Measurements from ENCODE around the gene SAMD9.

The SAMD9 gene

GRCh38 chr7:93150200-93150835 lies 32.5 kb upstream of the SAMD9 start:
- no peak for DNase-seq (ENCODE audit: extremely low read depth, low read depth)
- TF ChIP-seq, protein P1, sequence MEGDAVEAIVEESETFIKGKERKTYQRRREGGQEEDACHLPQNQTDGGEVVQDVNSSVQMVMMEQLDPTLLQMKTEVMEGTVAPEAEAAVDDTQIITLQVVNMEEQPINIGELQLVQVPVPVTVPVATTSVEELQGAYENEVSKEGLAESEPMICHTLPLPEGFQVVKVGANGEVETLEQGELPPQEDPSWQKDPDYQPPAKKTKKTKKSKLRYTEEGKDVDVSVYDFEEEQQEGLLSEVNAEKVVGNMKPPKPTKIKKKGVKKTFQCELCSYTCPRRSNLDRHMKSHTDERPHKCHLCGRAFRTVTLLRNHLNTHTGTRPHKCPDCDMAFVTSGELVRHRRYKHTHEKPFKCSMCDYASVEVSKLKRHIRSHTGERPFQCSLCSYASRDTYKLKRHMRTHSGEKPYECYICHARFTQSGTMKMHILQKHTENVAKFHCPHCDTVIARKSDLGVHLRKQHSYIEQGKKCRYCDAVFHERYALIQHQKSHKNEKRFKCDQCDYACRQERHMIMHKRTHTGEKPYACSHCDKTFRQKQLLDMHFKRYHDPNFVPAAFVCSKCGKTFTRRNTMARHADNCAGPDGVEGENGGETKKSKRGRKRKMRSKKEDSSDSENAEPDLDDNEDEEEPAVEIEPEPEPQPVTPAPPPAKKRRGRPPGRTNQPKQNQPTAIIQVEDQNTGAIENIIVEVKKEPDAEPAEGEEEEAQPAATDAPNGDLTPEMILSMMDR (IDR thresholded peaks at IDR 0.05; ENCODE audit: low read depth, low read length): no peak

- DNase-seq (ENCODE audit: extremely low read depth, low read depth): no peak
- TF ChIP-seq, protein P1 (IDR thresholded peaks at IDR 0.05; ENCODE audit: low read depth, low read length): no peak
Observed at GRCh38 chr7:93148727-93149126, 30.9 kb upstream of the SAMD9 start.

GRCh38 chr7:93148144-93148543 lies 30.4 kb upstream of the SAMD9 start, which contains the start of gene SAMD9L:
Gene SAMD9L (minus strand): TSS chr7:93148385. CDS start chr7:93135971, 12,414 bp downstream.
- TF ChIP-seq, protein P1 (IDR thresholded peaks at IDR 0.05; ENCODE audit: low read depth, low read length): no peak
- no peak for DNase-seq (ENCODE audit: extremely low read depth, low read depth)

- peak; percentile 14 for DNase-seq (ENCODE audit: extremely low read depth, low read depth)
- TF ChIP-seq, protein P1 (IDR thresholded peaks at IDR 0.05; ENCODE audit: low read depth, low read length): no peak
Observed at GRCh38 chr7:93147363-93147762, 29.6 kb upstream of the SAMD9 start.

GRCh38 chr7:93146472-93147141 lies 28.8 kb upstream of the SAMD9 start:
- DNase-seq (ENCODE audit: extremely low read depth, low read depth): no peak
- TF ChIP-seq, protein P1 (IDR thresholded peaks at IDR 0.05; ENCODE audit: low read depth, low read length): no peak

DNA sequence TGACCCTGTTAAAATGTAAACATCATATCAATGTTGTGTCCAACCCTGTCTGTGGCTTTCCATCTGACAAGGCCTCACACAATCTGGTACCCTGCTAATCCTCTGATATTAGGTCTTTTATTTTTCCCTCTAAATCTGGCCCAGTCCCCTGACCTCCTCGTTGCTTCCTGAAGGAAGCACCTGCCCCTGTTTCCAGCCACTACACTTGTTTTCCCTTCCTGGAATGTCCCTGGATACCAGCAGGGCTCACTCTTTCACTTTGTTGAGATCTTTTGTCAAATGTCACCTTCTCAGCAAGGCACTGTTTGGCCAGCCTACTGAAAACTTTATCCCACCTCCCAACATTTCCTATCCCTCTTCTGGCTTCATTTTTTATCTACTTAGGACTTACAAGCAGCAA lies 28.3 kb upstream of the SAMD9 start:
- TF ChIP-seq, protein P1 (IDR thresholded peaks at IDR 0.05; ENCODE audit: low read depth, low read length): no peak
- no peak for DNase-seq (ENCODE audit: extremely low read depth, low read depth)

- DNase-seq (ENCODE audit: extremely low read depth, low read depth): no peak
- TF ChIP-seq, protein P1 (IDR thresholded peaks at IDR 0.05; ENCODE audit: low read depth, low read length): no peak
Observed at GRCh38 chr7:93145354-93145753, 27.6 kb upstream of the SAMD9 start.
